ENCODE results near the gene LCN9. TPM values are rescaled to one million over a fixed set of nuclear protein-coding genes. Genes with fewer than 3 reads are reported as not detected.
"Not testable (repeated sequence)": the region's sequence is repeated elsewhere in the genome, so short reads cannot be mapped to it uniquely, and the experiment has no call there.

Gene LCN9
- total and polyA plus RNA-seq, 2 of the 4 experiments (the other 2 are of a cell fraction): not detected

DNA sequence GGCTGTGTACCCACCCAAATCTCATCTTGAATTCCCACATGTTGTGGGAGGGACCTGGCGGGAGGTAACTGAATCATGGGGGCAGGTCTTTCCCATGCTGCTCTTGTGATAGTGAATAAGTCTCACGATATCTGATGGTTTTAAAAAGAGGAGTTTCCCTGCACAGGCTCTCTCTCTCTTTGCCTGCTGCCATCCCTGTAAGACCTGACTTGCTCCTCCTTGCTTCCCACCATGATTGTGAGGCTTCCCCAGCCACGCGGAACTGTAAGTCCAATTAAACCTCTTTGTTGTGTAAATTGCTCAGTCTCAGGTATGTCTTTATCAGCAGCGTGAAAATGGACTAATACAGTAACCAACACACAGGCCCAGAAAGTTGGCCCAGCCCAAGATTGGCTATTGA, 5.9 kb downstream of the LCN9 start:
- H3K9me1 ChIP-seq (ENCODE audit: insufficient read depth, low read length); ATAC-seq (ENCODE audit: low read depth); BruUV-seq (replicated peaks); H3K23ac ChIP-seq (ENCODE audit: low read depth, low read length); H2AK9ac ChIP-seq (replicated peaks; ENCODE audit: low read depth, low read length, poor library complexity); H4K20me1 ChIP-seq (ENCODE audit: insufficient read depth, low read length); H3K27me3 ChIP-seq (ENCODE audit: control insufficient read depth, insufficient read depth, low read length); H4K91ac ChIP-seq (ENCODE audit: insufficient read depth, low read depth, low read length); H3K56ac ChIP-seq (ENCODE audit: extremely low read depth, insufficient read depth, low read length); H4K5ac ChIP-seq (ENCODE audit: low read depth, low read length); H3K4ac ChIP-seq (ENCODE audit: low read depth, low read length); H2BK20ac ChIP-seq (ENCODE audit: low read depth, low read length); H3K4me2 ChIP-seq (ENCODE audit: low read depth, low read length); POLR2A ChIA-PET (ENCODE audit: unreplicated experiment); H3K18ac ChIP-seq (ENCODE audit: low read depth, low read length); H2AFZ ChIP-seq (replicated peaks; ENCODE audit: low read length, poor library complexity); H2BK120ac ChIP-seq (ENCODE audit: low read depth, low read length); H4K8ac ChIP-seq (ENCODE audit: low read depth in 2 of 2, low read length in 2 of 2); H3K4me3 ChIP-seq (ENCODE audit: insufficient read depth, low read depth, low read length); intact Hi-C loops (cut with micrococcal nuclease); in situ Hi-C loops (cut with MboI; ENCODE audit: low sequenced_read_pairs); H2AK5ac ChIP-seq (ENCODE audit: low read depth, low read length); H3K14ac ChIP-seq (replicated peaks; ENCODE audit: low read depth, low read length); H3K36me3 ChIP-seq (ENCODE audit: control insufficient read depth, insufficient read depth, low read length); DNase-seq; H2BK5ac ChIP-seq (ENCODE audit: low read depth, low read length, poor library complexity, severe bottlenecking); H3K27ac ChIP-seq (ENCODE audit: insufficient read depth, low read length); H3K9me3 ChIP-seq (ENCODE audit: control insufficient read depth, insufficient read depth, low read length); dilution Hi-C loops (cut with HindIII; ENCODE audit: low sequenced_read_pairs, unreplicated experiment); H3K9ac ChIP-seq (ENCODE audit: low read depth, low read length); H3K79me1 ChIP-seq (ENCODE audit: low read depth in 1 of 2, low read length in 2 of 2); H3K4me1 ChIP-seq (ENCODE audit: control insufficient read depth, insufficient read depth, low read length); H2BK15ac ChIP-seq (ENCODE audit: low read depth, low read length); CTCF ChIA-PET: not testable (repeated sequence)
- WGBS, 2 experiments (ENCODE audit: extremely low coverage in 2 of 2, insufficient read length in 1 of 2): no CpG with 5 or more reads among the region's 5 CpGs
